Activated T-helper 1 cell treated with Interleukin-2 at 50 U/mL for 16 hours (primary cell): ENCODE results near the gene MECP2.

Experiments used
- DNase-seq: peaks from one replicate; pipeline ENCODE4 v3.0.0-alpha.2; 2020; ENCODE audit warnings: low read depth

MECP2 gene

GRCh38 chrX:154059729-154060245, 37.7 kb downstream of the MECP2 start:
- no peak for DNase-seq

- DNase-seq, result no peak
These were observed 38.3 kb downstream of the MECP2 start for GRCh38 chrX:154059231-154059630.

GRCh38 chrX:154058214-154058997, 39.1 kb downstream of the MECP2 start:
- no peak for DNase-seq

- no peak for DNase-seq
These were observed 39.7 kb downstream of the MECP2 start for GRCh38 chrX:154057791-154058190.

GRCh38 chrX:154056770-154057241, 40.7 kb downstream of the MECP2 start:
- no peak for DNase-seq

GRCh38 chrX:154051201-154051810, 46.2 kb downstream of the MECP2 start:
- peak; percentile 37 for DNase-seq

GRCh38 chrX:154050113-154050495, 47.4 kb downstream of the MECP2 start:
- no peak for DNase-seq

- DNase-seq, result no peak
These were observed 48.1 kb downstream of the MECP2 start for GRCh38 chrX:154049209-154050112.

- no peak for DNase-seq
These were observed 49.1 kb downstream of the MECP2 start for GRCh38 chrX:154048398-154048797.

- DNase-seq, result no peak
These were observed 50.4 kb downstream of the MECP2 start for GRCh38 chrX:154046940-154047610.

GRCh38 chrX:154046031-154046781, 51.3 kb downstream of the MECP2 start:
- DNase-seq, result no peak

GRCh38 chrX:154044091-154044490, 53.4 kb downstream of the MECP2 start:
- DNase-seq, result no peak

- DNase-seq, result no peak
These were observed 54.3 kb downstream of the MECP2 start for GRCh38 chrX:154043003-154043763.

- DNase-seq, result no peak
These were observed 56.7 kb downstream of the MECP2 start for GRCh38 chrX:154040863-154041262.

- no peak for DNase-seq
These were observed 57.2 kb downstream of the MECP2 start for GRCh38 chrX:154040307-154040756.

GRCh38 chrX:154039577-154039976, 57.9 kb downstream of the MECP2 start:
- no peak for DNase-seq

- no peak for DNase-seq
These were observed 58.9 kb downstream of the MECP2 start for GRCh38 chrX:154038656-154039055.

GRCh38 chrX:154037754-154038153, 59.8 kb downstream of the MECP2 start:
- DNase-seq, result no peak

- no peak for DNase-seq
These were observed 61.0 kb downstream of the MECP2 start for GRCh38 chrX:154036513-154036912.

- no peak for DNase-seq
These were observed 63.7 kb downstream of the MECP2 start for GRCh38 chrX:154033848-154034247.
